WTC11 (cell line): ENCODE data around the gene MYLK4.

Source experiments
- CTCF ChIP-seq: fragments of 200-600 bp; IDR thresholded peaks from 2 replicates; pipeline ENCODE4 v1.8.0; 2022; ENCODE audit warnings: antibody characterized with exemption
- MAX ChIP-seq: sonication (generic); formaldehyde crosslinking; IDR thresholded peaks from 2 replicates; pipeline ENCODE4 v1.8.0; 2022; ENCODE audit warnings: mild to moderate bottlenecking, missing genetic modification reagents
- ZNF263 ChIP-seq: sonication (generic); formaldehyde crosslinking; IDR thresholded peaks from 2 replicates; pipeline ENCODE4 v1.8.1; 2022; ENCODE audit warnings: low read depth, mild to moderate bottlenecking, moderate library complexity, missing genetic modification reagents

DNA sequence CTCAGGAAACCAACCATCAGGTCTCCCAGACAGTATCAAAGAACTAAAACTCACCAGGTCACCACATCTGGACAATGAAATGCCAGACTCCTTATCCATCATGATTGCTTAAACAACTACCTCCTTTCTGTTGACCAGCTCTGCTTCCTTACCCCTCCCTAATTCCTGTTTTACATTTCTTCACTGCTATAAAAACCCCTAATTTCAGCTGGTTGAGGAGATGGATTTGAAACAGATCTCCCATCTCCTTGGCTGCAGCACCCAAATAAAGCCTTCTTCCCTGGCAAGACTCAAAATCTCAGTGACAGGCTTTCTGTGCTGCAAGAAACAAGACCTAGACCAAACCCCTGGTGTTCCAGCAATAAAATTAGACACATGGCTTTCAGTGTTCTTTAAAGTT, 40.3 kb downstream of the MYLK4 start:
- TF ChIP-seq MAX (no peak), ZNF263 (CRISPR knock-in tag) (no peak), CTCF (no peak)
